Measurements from ENCODE around the gene KCTD3. TPM values are rescaled to one million over a fixed set of nuclear protein-coding genes. Genes with fewer than 3 reads are reported as not detected.
A peak's percentile ranks its signal among the peaks of the same experiment; 100 is the strongest.

The KCTD3 gene
- 91.3 TPM for polyA plus RNA-seq (ENCODE audit: insufficient read length)
- long read RNA-seq, donor 1, partial matches to known transcripts, result 0 of 7 reads
- long read RNA-seq, donor 1, other reads (novel, unspliced or antisense), result 0 of 7 reads
- long read RNA-seq, donor 2, partial matches to known transcripts, result 18 of 24 reads
- long read RNA-seq, donor 2, other reads (novel, unspliced or antisense), result 0 of 24 reads
- long read RNA-seq, donor 3, transcript KCTD3-201 (18 exons, 3,931 nt), result major isoform, 8 of 27 reads
- long read RNA-seq, donor 3, partial matches to known transcripts, result 17 of 27 reads
- long read RNA-seq, donor 3, other reads (novel, unspliced or antisense), result 0 of 27 reads
- long read RNA-seq, donor 4, partial matches to known transcripts, result 0 of 2 reads
- long read RNA-seq, donor 4, other reads (novel, unspliced or antisense), result 0 of 2 reads
- long read RNA-seq, donor 5, transcript KCTD3-201 (18 exons, 3,931 nt), result major isoform, 10 of 33 reads
- long read RNA-seq, donor 5, partial matches to known transcripts, result 19 of 33 reads
- long read RNA-seq, donor 5, other reads (novel, unspliced or antisense), result 0 of 33 reads
- long read RNA-seq, donor 6, partial matches to known transcripts, result 21 of 33 reads
- long read RNA-seq, donor 6, other reads (novel, unspliced or antisense), result 0 of 33 reads
- long read RNA-seq, donor 7, transcript KCTD3-201 (18 exons, 3,931 nt), result major isoform, 12 of 18 reads
- long read RNA-seq, donor 7, transcript KCTD3-204 (3 exons, 652 nt), result minor isoform, 5 of 18 reads
- long read RNA-seq, donor 7, partial matches to known transcripts, result 0 of 18 reads
- long read RNA-seq, donor 7, other reads (novel, unspliced or antisense), result 0 of 18 reads
- long read RNA-seq, donor 8, transcript KCTD3-201 (18 exons, 3,931 nt), result major isoform, 5 of 7 reads
- long read RNA-seq, donor 8, partial matches to known transcripts, result 0 of 7 reads
- long read RNA-seq, donor 8, other reads (novel, unspliced or antisense), result 0 of 7 reads

DNA sequence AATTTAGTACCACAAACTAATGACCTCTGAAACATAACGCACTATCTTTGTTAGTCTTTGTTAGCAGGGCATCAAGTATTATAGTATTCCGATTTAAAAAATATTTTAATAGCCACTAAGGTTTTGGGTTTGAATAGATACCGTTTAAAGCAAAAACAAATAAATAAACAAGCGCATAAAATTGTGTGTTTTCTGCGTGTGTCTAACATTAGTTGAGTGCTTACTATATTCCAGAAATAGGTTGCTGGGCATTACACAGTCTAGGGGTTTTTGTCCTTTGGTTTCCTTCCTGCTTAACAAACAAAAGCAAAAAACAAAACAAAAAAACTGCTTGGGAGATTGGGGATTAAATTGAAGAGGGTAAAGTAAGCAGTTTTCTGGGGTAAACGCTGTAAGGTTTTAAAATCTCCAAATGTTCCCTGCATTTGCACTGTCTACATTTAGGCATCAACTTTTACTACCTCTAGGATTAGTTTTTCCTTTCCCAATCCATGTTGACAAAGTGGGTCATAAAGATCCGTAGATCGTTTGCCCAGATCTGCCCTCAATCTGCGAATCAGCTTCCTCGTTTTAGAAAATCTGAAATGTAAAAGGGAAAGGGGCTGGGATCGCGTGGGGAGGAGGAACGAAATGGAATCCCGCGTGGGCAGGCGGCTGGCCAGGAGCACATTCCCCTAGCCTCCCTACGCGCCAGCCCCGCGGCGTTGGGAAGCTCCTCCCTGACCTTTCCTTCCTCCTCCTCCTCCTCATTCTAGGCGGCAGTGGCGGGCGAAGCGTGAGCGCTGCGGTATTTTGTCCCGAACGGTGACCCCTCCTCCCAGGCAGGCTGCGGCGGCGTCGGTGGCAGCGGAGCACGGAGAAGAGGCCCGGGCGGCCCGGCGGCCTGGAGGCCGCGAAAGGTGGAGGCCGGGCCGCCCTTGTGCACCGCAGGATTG lies at the start of gene KCTD3:
Gene KCTD3 (plus strand): TSS at position 749 of the 935 bp plus-strand sequence. CDS start 382 bp downstream, outside the sequence.
- peak; percentile 73 for DNase-seq

DNA sequence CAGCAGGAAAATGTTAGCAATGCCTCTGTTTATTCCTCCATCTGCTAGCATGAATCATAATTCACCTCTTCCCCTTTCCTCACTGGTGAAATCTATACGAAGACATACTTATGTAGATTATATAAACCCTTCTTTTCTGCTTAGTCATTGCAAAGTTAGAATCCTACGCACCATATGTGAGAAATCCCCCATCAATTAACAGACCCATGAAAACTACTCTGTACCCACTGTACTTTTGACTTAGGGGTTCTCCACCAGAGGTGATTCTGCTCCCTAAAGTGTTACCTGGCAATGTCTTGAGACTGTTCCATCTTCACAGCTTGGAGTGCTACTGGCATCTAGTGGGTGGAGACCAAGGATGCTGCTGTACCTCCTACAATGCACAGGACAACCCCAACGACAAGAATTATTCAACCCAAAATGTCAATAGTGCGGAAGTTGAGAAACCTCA lies 49.6 kb upstream of the KCTD3 start:
- no peak for DNase-seq

GRCh38 chr1:215518594-215518993 lies 48.5 kb upstream of the KCTD3 start:
- DNase-seq, result no peak

- DNase-seq, result no peak
Measured at GRCh38 chr1:215521279-215521678, 45.8 kb upstream of the KCTD3 start.

- no peak for DNase-seq
Measured at GRCh38 chr1:215523128-215523861, 43.8 kb upstream of the KCTD3 start.

- no peak for DNase-seq
Measured at GRCh38 chr1:215523906-215524305, 43.2 kb upstream of the KCTD3 start.

GRCh38 chr1:215526147-215526845 lies 40.8 kb upstream of the KCTD3 start:
- DNase-seq, result peak; percentile 44

DNA sequence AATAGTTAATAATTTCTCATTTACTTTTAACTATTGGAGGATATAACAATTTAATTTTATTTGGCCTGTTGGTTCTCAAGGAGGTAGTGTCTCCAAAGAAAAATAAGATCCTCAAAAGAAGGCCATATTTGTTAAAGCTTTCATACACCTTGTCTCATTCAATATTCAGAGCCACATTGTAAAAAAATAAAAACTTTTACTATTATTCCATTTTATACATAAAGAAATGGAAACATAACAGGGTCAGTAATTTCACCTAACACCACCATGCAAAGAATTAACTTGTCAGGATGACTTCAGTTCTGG lies 40.3 kb upstream of the KCTD3 start:
- DNase-seq, result no peak

GRCh38 chr1:215529111-215529510 lies 38.0 kb upstream of the KCTD3 start:
- DNase-seq, result no peak

- no peak for DNase-seq
Measured at GRCh38 chr1:215529571-215529970, 37.5 kb upstream of the KCTD3 start.

DNA sequence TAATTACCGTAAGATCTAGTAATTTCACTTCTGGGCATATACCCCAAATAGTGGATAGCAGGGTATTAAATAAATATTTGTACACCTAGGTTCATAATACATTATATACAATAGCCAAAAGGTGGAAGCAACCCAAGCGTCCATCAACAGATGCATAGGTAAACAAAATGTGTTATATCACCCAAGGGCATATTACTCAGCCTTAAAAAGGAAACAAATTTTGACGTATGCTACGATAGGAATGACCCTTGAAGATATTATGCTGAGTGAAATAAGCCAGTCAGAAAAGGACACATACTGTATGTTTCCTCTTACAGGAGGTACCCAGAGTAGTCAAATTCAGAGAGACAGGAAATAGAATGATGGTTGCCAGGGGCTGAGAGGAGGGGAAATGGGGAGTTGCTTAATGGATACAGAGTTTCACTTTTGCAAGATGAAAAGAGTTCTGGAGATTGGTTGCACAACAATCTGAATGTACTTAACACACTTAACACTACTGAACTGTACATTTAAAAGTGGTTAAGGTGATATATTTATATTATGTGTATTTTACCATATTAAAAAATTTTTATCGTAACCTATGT lies 36.6 kb upstream of the KCTD3 start:
- no peak for DNase-seq

DNA sequence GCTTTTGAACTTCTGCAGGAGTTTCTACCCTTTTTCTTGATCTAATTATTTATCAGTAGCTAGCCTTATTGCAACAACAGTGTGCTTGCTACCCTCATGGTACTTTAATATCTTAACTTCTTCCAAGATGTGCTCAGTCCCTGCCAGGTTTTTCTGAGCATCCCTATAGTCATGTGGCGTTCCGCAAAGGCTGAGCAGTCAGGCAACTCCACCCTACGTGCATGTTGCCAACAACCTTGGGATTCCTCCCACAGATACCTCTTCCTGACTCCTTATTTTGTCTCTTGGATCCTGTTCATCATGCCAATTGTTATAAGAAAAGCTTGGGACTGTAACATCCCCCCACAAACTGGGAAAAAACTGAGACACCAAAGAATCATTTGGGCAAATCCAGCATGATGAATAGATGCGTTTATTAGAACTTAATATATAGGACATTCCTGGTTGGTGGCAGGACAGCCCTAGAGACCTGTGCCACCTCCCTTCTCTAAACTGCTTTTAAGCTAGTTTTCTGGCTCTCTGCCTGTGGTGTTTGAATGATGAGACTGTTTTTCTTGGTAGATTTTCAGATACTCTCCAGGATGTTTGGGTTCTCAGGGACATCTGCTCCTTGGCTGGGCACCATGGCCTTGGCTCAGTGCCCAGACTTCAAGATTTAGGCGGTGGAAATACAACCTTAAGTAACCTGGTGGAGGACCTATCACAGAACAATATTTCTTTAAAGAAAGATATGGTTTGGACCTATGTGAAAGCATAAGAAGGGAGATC lies 27.1 kb upstream of the KCTD3 start:
- no peak for DNase-seq

DNA sequence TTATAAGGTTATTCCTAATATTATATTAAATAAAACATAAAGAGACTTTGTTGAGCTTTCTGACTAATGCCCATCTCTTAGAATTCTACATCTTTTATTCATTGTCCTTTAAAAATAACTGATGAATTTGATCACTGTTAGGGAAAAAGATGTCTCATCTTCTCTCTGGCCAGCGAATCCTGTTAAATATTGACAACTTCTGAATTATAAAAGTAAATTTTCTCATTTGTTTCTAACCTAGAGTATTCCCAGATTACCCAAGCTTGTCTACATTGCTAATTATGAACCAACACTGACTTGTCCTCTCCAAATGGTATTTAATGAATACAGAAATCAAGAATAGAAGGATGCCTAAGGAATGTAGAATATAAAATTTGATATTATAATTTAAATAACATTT lies 24.8 kb upstream of the KCTD3 start:
- no peak for DNase-seq

GRCh38 chr1:215543191-215543606 lies 23.9 kb upstream of the KCTD3 start:
- DNase-seq, result no peak

DNA sequence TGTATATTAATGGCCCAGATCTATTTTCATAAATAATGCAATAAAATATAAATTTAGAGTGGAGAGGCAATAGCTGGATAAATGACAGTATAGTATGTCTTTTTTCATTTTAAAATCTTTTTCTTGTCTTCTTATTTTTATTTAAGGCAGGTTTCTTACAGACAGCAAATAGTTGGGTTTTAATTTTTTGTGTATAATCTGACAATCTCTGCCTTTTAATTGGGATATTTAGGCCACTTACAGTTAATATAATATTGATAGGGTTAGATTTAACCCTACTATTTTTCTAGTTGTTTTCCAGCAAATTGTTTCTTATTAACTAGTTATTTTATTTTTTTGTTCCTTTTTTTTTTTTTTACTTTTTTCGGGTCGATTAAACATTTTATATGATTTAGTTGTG lies 23.3 kb upstream of the KCTD3 start:
- DNase-seq, result no peak

GRCh38 chr1:215544566-215544965 lies 22.5 kb upstream of the KCTD3 start:
- no peak for DNase-seq

GRCh38 chr1:215545096-215545495 lies 22.0 kb upstream of the KCTD3 start:
- DNase-seq, result no peak

- no peak for DNase-seq
Measured at GRCh38 chr1:215547011-215547410, 20.1 kb upstream of the KCTD3 start.

GRCh38 chr1:215551806-215552205 lies 15.3 kb upstream of the KCTD3 start:
- DNase-seq, result no peak

Data from left kidney (tissue), 8 donors.